Caco-2 (cell line): ENCODE measurements around the gene PGGHG. TPM values are rescaled to one million over a fixed set of nuclear protein-coding genes. Genes with fewer than 3 reads are reported as not detected.

Experiments used
- BruUV-seq: library from RNA; stranded (reverse); fragments of 400-500 nt; replicated peaks from 2 replicates; lab custom pipeline; 2021; lab: Mats Ljungman, UMichigan
- CTCF ChIA-PET: fragments of 300-600 bp; sonication (Branson Sonifier 250); formaldehyde crosslinking; loops from one replicate; lab custom pipeline; 2022; ENCODE audit warnings: antibody characterized with exemption; lab: Charles Lee
- POLR2A ChIA-PET: fragments of 300-600 bp; sonication (Branson Sonifier 250); formaldehyde crosslinking; loops from one replicate; lab custom pipeline; 2022; ENCODE audit warnings: antibody characterized with exemption; lab: Charles Lee
- DNase-seq, 2 experiments: peaks; one replicate each; pipeline versions ENCODE4 v3.0.0 to v3.0.0-alpha.2; 2020 to 2022
- H3K27me3 ChIP-seq: replicated peaks from 2 replicates; pipeline ENCODE4 v1.6.0; 2011; ENCODE audit warnings: low read length; ENCODE audit not compliant: control insufficient read depth, insufficient read depth
- H3K36me3 ChIP-seq: 2 replicates; pipeline ENCODE4 v1.5.1; 2011; ENCODE audit warnings: low read length; ENCODE audit not compliant: control insufficient read depth, insufficient read depth
- H3K4me1 ChIP-seq: fragments of 250-450 bp; sonication (Bioruptor Pico); 2 replicates; pipeline ENCODE4 v1.5.1; 2020; ENCODE audit warnings: mild to moderate bottlenecking
- H3K4me3 ChIP-seq: 2 replicates; pipeline ENCODE4 v1.5.1; 2011; ENCODE audit warnings: low read depth, mild to moderate bottlenecking, control low read depth, low read length
- H3K9me3 ChIP-seq: fragments of 250-450 bp; sonication (Bioruptor Pico); 2 replicates; pipeline ENCODE4 v1.5.1; 2020; ENCODE audit warnings: mild to moderate bottlenecking, moderate library complexity
- H3K27ac Mint-ChIP-seq: one replicate; pipeline ENCODE4 v1.8.0; 2022; ENCODE audit warnings: mixed read lengths; ENCODE audit not compliant: unreplicated experiment
- H3K27me3 Mint-ChIP-seq: one replicate; pipeline ENCODE4 v1.8.0; 2022; ENCODE audit warnings: mixed read lengths; ENCODE audit not compliant: insufficient read depth, unreplicated experiment
- H3K36me3 Mint-ChIP-seq: one replicate; pipeline ENCODE4 v1.8.0; 2022; ENCODE audit warnings: mild to moderate bottlenecking, mixed read lengths; ENCODE audit not compliant: insufficient read depth, unreplicated experiment
- H3K4me1 Mint-ChIP-seq: one replicate; pipeline ENCODE4 v1.8.0; 2022; ENCODE audit warnings: low read depth, mixed read lengths; ENCODE audit not compliant: unreplicated experiment
- H3K4me3 Mint-ChIP-seq: one replicate; pipeline ENCODE4 v1.8.0; 2022; ENCODE audit warnings: mild to moderate bottlenecking, moderate library complexity, mixed read lengths; ENCODE audit not compliant: unreplicated experiment
- H3K9me3 Mint-ChIP-seq: one replicate; pipeline ENCODE4 v1.8.0; 2022; ENCODE audit warnings: mixed read lengths; ENCODE audit not compliant: unreplicated experiment
- intact Hi-C: fragments of 100-400 bp; cut with micrococcal nuclease; formaldehyde crosslinking; loops from one replicate; pipeline ENCODE4 v1.10.0; 2022; ENCODE audit not compliant: unreplicated experiment
- total RNA-seq: library from RNA; stranded (reverse); gene quantifications from 2 replicates; pipeline ENCODE4 v1.2.3, GENCODE V29; 2022
- TF ChIP-seq, protein P1 (sequence below), 2 experiments: fragments of 200-600 bp in 1 of 2; IDR thresholded peaks; 1 replicate in 1 of 2; 2 replicates in 1 of 2; pipeline versions ENCODE4 v1.5.1 to v1.8.0; 2011 to 2022; ENCODE audit warnings: antibody characterized with exemption in 1 of 2, control low read depth in 1 of 2, inconsistent platforms in 1 of 2, low read depth in 1 of 2, low read length in 1 of 2, mild to moderate bottlenecking in 1 of 2, moderate library complexity in 1 of 2; ENCODE audit not compliant: insufficient read depth in 1 of 2, severe bottlenecking in 1 of 2, unreplicated experiment in 1 of 2

The PGGHG gene
- total RNA-seq, 1 experiment from 2014 or later, result 59.6 TPM

DNA sequence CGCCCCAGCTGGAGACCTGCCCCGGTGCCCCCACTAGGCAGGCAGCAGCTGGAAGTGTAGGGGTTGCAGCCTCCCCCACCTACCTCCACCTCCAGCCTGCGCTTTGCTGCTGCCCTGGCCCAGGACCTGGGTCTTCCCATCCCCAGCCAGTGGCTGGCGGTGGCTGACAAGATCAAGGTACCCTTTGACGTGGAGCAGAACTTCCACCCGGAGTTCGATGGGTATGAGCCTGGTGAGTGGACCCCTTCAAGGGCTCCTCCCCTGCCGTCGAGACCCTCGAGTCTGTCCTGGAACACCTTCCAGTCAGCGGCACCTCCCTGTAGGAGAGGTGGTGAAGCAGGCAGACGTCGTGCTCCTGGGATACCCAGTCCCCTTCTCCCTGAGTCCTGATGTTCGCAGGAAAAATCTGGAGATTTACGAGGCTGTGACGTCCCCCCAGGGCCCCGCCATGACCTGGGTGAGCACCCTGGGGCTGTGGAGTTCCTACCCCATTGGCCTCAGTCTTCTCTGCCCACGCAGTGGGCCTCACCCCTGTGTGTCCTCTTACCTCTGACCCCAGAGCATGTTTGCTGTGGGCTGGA is 4.4 kb downstream of the PGGHG start:
- H3K36me3 Mint-ChIP-seq, result peaks cover 27% of the 10 kb centered on the region
- H3K27me3 Mint-ChIP-seq, result no peaks in the 10 kb centered on the region
- Histone ChIP-seq H3K9me3 (no peaks in the 10 kb centered on the region), H3K36me3 (no peaks in the 10 kb centered on the region), H3K4me1 (peaks cover 9% of the 10 kb centered on the region), H3K27me3 (no peaks in the 10 kb centered on the region), H3K4me3 (no peak overlapping the region)
- no peaks in the 10 kb centered on the region for H3K9me3 Mint-ChIP-seq
- intact Hi-C loops, result no loop called here
- no TSS peak for BruUV-seq
- POLR2A ChIA-PET, result no interaction called here
- CTCF ChIA-PET, result no interaction called here
- TF ChIP-seq, protein P1, sequence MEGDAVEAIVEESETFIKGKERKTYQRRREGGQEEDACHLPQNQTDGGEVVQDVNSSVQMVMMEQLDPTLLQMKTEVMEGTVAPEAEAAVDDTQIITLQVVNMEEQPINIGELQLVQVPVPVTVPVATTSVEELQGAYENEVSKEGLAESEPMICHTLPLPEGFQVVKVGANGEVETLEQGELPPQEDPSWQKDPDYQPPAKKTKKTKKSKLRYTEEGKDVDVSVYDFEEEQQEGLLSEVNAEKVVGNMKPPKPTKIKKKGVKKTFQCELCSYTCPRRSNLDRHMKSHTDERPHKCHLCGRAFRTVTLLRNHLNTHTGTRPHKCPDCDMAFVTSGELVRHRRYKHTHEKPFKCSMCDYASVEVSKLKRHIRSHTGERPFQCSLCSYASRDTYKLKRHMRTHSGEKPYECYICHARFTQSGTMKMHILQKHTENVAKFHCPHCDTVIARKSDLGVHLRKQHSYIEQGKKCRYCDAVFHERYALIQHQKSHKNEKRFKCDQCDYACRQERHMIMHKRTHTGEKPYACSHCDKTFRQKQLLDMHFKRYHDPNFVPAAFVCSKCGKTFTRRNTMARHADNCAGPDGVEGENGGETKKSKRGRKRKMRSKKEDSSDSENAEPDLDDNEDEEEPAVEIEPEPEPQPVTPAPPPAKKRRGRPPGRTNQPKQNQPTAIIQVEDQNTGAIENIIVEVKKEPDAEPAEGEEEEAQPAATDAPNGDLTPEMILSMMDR (IDR thresholded peaks at IDR 0.05; ENCODE audit: insufficient read depth in 1 of 2, low read depth in 1 of 2, low read length in 1 of 2, severe bottlenecking in 1 of 2, unreplicated experiment in 1 of 2), result no peak
- DNase-seq, result peak in 1 of 2 experiments; percentile 21
- H3K4me3 Mint-ChIP-seq, result no peak overlapping the region
- H3K4me1 Mint-ChIP-seq, result no peaks in the 10 kb centered on the region
- H3K27ac Mint-ChIP-seq, result no peak overlapping the region

DNA sequence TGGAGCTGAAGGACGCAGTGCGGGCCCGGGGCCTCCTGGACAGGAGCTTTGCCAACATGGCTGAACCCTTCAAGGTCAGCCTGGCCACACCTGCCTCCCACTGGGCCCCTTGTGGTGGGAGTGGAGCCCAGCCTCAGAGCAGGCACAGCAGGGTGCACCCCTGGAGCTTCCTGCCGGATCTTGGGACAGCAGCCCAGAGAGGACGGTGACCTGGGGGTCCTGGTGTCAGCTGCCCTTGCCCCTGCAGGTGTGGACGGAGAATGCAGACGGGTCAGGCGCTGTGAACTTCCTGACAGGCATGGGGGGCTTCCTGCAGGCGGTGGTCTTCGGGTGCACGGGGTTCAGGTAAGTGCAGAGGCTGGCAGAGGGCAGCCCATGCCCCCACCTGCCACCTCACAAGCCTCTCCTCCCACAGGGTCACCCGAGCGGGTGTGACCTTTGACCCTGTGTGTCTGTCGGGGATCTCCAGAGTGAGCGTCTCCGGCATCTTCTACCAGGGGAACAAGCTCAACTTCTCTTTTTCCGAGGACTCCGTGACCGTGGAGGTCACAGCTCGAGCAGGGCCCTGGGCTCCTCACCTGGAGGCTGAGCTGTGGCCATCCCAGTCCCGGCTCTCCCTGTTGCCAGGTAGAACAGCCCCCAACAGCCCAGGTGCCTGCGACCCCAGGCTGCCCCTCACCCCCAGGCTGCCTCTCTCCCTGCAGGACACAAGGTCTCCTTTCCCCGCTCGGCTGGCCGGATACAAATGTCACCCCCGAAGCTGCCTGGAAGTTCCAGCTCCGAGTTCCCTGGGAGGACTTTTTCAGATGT is 5.1 kb downstream of the PGGHG start:
- H3K9me3 Mint-ChIP-seq, result no peaks in the 10 kb centered on the region
- POLR2A ChIA-PET, result no interaction called here
- TF ChIP-seq, protein P1 (IDR thresholded peaks at IDR 0.05; ENCODE audit: insufficient read depth in 1 of 2, low read depth in 1 of 2, low read length in 1 of 2, severe bottlenecking in 1 of 2, unreplicated experiment in 1 of 2), result no peak
- H3K4me1 Mint-ChIP-seq, result no peaks in the 10 kb centered on the region
- CTCF ChIA-PET, result no interaction called here
- H3K27ac Mint-ChIP-seq, result no peak overlapping the region
- BruUV-seq, result no TSS peak
- Histone ChIP-seq H3K4me1 (peaks cover 13% of the 10 kb centered on the region), H3K9me3 (no peaks in the 10 kb centered on the region), H3K4me3 (no peak overlapping the region), H3K27me3 (no peaks in the 10 kb centered on the region), H3K36me3 (no peaks in the 10 kb centered on the region)
- intact Hi-C loops, result no loop called here
- DNase-seq, result peak in 1 of 2 experiments; percentile 26
- H3K36me3 Mint-ChIP-seq, result peaks cover 27% of the 10 kb centered on the region
- no peak overlapping the region for H3K4me3 Mint-ChIP-seq
- no peaks in the 10 kb centered on the region for H3K27me3 Mint-ChIP-seq

DNA sequence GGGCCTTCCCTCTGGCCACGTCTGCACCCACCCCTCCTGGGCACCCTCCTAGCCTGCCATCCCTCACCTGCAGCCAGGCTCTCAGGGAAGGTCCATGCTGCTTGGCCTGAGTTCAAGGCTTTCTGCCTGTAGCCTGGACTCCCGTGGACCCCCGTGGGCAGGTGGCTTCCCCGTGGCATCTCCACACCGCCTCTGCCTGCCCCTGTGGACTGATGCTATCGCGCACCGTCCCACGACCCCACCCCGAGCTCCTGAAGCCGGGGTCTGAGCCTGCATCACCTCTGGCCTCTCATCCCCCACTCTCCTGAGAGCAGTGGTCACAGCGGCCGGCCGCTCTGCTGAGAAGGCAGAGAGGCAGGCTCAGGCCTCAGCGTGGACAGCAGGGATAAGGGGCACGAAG is 5.9 kb downstream of the PGGHG start:
- CTCF ChIA-PET, result no interaction called here
- Mint-ChIP-seq H3K27ac (no peak overlapping the region), H3K36me3 (peaks cover 27% of the 10 kb centered on the region), H3K27me3 (no peaks in the 10 kb centered on the region), H3K4me1 (no peaks in the 10 kb centered on the region), H3K4me3 (no peak overlapping the region), H3K9me3 (no peaks in the 10 kb centered on the region)
- no TSS peak for BruUV-seq
- Histone ChIP-seq H3K4me1 (peaks cover 10% of the 10 kb centered on the region), H3K9me3 (no peaks in the 10 kb centered on the region), H3K27me3 (no peaks in the 10 kb centered on the region), H3K4me3 (no peak overlapping the region), H3K36me3 (no peaks in the 10 kb centered on the region)
- no peak for DNase-seq
- TF ChIP-seq, protein P1 (IDR thresholded peaks at IDR 0.05; ENCODE audit: insufficient read depth in 1 of 2, low read depth in 1 of 2, low read length in 1 of 2, severe bottlenecking in 1 of 2, unreplicated experiment in 1 of 2), result no peak
- POLR2A ChIA-PET, result interaction anchor here (1.1 kb wide), 1 partner anchor 88 kb away, joined by 4 read pairs; the partner anchor contains the start of genes BET1L and RIC8A
- intact Hi-C loops, result no loop called here
